GM18868 (cell line): ENCODE data around the gene ZCCHC10.
"Not testable (repeated sequence)": the region's sequence is repeated elsewhere in the genome, so short reads cannot be mapped to it uniquely, and the experiment has no call there.

Experiments used
- ATAC-seq: cut with Tn5 transposase; IDR thresholded peaks from one replicate; pipeline ENCODE4 v1.9.1; 2021; ENCODE audit warnings: mild to moderate bottlenecking, moderate library complexity; ENCODE audit not compliant: unreplicated experiment

ZCCHC10 gene

DNA sequence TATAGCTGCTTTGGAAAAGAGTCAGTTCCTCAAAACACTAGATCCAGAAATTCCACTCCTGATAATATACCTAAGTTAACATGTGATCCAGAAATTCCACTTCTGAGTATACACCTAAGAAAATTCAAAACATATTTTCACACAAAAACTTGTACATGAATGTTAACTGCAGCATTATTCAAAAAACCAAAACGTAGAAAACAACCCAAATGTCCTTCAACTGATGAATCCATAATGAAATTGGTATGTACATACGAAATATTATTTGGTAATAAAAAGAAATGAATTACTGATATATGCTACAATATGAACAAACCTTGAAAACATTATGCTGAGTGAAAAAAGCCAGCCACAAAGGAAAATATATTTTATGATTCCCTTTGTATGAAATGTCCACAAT lies 46.4 kb downstream of the ZCCHC10 start:
- no peak for ATAC-seq

DNA sequence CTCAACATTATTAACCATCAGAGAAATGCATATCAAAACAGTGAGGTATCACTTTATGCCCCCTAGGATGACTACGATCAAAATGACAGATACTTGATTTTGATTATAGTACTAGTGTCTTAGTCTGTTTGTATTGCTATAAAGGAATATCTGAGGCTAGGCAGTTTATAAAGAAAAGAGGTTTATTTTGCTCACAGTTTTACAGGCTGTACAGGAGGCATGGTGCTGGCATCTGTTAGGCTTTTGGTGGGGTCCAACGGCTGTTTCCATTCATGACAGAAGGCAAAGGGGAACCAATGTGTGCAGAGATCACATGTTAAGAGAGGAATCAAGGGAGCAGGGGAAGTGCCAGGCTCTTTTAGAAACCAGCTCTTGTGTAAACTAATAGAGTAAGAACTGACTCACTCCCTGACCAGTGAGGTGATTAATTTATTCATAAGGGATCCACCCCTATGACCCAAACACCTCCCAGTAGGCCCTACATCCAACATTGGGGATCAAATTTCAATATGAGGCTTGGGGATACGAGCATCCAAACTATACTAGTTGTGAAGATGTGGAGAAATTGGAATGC lies 46.9 kb downstream of the ZCCHC10 start:
- ATAC-seq: no peak

DNA sequence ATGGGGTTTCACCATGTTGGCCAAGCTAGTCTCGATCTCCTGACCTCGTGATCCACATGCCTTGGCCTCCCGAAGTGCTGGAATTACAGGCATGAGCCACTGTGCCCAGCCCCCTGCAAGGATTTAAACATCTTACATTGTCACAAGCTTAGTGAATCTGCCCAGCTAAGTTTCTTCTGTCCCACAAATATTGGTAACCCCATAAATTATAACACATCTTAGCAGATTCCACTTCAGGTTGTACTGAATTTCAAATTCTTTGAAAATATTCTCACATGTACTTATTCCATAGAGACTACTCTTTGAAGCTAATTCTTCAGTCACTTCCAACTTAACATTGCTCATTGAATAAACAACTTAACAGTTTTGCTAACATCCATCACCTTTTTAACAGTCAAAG lies 49.5 kb downstream of the ZCCHC10 start:
- no peak for ATAC-seq

DNA sequence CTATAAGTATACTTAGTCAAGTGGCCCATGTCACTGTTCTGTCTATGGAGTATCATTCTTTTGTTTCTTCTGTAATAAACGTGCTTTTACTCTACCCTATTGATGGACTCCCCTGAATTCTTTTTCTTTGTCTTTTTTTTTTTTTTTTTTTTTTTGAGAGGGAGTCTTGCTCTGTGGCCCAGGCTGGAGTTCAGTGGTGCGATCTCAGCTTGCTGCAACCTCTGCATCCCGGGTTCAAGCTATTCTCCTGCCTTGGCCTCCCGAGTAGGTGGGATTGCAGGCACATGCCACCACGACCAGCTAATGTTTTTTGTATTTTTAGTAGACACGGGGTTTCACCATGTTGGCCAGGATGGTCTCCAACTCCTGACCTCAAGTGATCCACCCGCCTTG lies 53.9 kb downstream of the ZCCHC10 start:
- not testable (repeated sequence) for ATAC-seq

DNA sequence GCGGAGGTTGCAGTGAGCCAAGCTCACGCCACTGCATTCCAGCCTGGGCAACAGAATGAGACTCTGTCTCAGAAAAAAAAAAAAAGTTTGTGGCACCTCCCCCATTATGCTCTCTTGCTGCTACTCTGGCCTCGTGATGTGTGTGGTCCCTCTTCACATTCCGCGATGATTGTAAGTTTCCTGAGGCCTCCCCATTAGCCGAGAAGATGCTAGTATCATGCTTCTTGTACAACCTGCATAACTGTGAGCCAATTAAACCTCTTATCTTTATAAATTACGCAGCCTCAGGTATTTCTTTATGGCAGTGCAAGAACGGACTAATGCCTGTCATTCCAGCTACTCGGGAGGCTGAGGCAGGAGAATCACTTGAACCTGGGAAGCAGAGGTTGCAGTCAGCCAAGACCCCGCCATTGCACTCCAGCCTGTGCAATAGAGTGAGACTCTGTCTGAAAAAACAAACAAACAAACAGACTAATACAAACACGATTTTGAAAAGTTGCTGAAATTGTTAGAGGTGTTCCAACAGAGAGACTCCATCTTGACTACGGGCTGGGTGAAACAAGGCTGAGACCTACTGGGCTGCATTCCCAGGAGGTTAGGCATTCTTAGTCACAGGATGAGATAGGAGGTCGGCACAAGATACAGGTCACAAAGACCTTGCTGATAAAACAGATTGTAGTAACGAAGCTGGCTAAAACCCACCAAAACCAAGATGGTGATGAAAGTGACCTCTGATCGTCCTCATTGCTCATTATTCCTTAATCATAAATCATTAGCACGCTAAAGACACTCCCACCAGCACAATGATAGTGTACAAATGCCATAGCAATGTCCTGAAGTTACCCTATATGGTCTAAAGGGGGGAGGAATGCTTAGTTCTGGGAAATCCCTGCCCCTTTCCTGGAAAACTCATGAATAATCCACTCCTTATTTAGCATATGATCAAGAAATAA lies 54.6 kb downstream of the ZCCHC10 start:
- no peak for ATAC-seq

DNA sequence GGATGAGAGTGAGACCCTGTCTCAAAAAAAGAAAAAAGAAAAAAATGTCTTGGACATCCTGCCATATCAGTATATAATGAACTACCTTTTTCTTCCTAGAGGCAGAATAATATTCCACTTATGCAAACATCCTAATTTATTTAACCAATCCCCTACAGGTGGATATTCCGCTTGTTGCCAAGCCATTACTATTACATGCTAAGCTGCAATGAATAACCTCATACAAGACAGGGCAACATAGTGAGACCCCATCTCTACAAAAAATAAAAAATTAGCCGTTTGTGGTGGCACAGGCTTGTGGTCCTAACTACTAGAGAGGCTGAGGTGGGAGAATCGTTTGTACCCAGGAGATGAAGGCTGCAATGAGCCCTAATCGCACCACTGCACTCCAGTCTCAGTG lies 61.2 kb downstream of the ZCCHC10 start:
- no peak for ATAC-seq

DNA sequence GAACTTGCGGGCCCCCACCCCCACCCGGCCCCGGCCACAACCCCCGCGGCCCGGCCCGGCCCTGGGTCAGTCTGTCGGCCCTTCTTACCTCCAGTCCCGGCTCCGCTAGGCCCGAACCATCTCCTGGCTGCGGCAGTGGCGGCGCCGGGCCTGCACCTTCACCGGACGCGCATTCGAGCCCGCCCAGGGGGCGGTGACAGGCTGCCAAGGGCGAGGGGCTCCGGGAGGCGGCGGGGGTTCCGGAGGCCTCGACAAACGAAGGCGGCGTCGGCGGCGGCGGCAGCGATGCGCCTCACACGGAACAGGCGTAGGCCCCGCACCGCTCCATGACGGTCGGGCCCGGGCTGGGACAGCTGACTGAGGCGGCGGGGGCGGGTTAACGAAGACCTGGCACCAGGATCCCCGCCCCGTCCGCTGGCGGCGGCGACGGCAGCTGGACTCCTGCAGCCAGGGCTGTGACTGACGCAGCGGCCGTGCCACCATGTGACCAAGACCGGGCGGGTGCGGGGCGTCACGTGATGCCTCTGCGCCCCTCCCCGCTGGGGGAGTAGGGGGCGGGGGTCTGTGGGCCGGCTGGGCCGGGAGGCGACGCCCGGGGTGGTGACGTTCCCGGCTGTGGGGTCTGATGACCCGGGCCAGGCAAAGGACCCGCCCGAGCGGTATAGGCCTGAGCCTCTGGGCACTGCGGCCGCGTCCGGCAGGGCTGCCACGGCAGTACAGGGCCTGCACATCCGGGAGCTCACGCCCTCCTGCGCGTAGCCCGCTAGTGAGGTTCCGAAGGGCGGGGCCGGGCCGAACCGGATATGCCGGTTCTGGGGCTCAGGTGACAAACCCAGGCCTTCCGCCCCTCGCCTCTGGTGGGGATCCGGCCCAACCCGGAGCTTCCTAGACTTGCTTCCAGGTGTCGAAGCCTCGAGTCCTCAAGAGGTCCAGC lies 62.9 kb downstream of the ZCCHC10 start, which contains the start of gene AFF4:
Gene AFF4 (minus strand): TSS at position 464 of the 934 bp plus-strand sequence. CDS start 26,445 bp downstream, outside the sequence.
- peak; percentile 94 for ATAC-seq

DNA sequence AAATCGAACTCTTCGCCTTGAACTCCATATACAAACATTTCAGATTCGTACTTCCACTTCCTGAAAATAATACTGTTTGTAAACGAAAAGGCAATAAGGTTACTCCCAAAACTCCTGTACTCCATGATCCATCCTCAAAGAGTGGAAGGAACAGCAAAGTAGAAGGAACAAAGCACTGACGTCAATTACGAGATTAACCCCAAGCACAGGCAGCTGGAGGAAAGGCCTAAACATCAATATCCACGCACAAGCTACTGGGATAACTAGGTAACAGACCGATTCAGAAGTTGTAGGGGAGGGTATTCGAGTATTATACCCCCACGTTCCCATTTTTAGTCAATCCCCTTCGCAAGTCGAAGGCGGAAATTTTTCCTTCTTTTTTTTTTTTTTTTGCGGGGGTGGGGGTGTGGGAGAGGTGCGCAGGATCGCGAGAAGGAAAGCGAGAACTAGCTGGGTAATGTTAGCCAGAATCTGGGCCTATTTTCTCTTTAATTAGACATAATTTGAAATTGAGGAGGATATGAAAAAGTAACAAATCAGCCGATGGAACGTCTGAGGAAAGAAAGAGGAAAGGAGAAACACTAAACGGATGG lies 63.8 kb downstream of the ZCCHC10 start:
- no peak for ATAC-seq

DNA sequence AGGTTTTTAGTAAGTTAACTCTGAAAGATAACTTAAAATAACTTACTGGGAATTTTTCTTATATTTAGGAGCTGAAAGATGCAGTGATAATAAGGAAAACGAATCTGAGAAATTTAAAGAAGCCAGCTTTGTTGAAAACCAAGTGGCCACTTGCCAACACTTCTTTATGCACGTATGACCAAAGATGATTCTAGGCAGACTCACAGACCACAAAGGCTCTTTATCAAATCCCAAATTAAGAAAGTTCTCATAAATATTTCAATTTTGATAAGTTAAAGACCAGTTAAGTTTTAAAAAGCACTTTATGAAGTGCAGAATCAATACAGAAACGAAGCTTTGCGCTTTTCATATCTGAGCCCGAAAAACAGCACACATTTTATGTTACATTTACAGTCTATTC lies 64.5 kb downstream of the ZCCHC10 start:
- ATAC-seq: no peak

DNA sequence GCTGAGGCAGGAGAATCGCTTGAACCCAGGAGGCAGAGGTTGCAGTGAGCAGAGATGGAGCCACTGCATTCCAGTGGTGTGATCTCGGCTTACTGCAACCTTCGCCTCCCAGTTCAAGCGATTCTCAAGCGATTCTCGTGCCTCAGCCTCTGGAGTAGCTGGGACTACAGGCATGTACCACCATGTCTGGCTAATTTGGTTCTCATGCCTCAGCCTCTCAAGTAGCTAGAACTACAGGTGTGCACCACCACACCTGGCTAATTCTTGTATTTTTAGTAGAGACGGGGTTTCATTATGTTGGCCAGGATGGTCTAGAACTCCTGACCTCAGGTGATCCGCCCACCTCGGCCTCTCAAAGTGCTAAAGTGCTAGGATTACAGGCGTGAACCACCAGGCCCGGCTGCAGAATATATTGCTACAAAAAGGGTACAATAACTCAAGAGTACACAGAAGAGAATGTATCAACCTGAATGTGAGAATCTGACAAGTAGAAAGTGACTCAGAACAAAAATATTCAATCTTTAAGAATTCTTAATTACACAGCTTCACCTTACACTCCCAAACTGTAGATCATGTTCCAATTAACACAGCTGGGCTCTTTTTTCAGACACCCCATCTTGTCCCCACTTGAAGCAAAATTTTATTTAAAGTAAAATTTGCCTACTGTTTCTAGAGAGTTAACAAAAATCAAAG lies 65.1 kb downstream of the ZCCHC10 start:
- ATAC-seq: not testable (repeated sequence)

DNA sequence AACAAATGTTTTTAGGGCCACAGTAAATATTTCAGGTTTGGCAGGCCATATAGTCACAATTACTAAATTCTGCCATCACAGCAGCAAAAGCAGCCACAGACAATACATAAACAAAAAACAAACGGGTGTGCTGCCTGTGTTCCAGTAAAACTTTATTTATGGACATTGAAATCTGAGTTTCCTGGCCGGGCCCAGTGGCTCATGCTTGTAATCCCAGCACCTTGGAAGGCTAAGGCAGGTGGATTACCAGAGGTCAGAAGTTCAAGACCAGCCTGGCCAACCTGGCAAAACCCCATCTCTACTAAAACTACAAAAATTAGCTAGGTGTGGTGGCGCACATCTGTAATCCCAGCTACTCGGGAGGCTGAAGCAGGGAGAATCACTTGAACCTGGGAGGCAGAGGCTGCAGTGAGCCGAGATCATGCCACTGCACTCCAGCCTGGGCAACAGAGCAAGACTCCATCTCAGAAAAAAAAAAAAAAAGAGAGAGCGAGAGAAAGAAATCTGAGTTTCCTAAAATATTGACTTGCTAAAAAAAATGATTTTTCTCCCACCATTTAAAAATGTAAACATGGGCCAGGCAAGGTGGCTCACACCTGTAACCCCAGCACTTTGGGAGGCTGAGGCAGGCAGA lies 70.1 kb downstream of the ZCCHC10 start:
- ATAC-seq: not testable (repeated sequence)

DNA sequence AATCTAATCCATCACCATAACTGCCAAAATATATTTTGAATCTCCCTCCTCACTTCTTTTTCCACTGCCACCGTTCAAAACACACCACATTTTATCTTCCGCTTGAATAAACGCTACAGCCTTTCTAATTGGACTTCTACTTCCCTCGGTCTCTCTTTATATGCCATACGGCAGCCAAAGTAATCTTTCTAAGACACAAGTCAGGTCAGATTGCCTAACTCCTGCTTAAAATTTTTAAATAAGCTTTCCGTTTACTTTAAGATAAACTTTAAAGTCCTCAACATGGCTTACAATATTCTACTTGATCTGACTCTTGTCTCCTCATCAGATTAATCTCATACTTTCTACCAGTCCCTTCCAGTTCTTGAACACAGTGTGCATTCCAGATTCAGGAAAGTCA lies 72.6 kb downstream of the ZCCHC10 start:
- no peak for ATAC-seq

DNA sequence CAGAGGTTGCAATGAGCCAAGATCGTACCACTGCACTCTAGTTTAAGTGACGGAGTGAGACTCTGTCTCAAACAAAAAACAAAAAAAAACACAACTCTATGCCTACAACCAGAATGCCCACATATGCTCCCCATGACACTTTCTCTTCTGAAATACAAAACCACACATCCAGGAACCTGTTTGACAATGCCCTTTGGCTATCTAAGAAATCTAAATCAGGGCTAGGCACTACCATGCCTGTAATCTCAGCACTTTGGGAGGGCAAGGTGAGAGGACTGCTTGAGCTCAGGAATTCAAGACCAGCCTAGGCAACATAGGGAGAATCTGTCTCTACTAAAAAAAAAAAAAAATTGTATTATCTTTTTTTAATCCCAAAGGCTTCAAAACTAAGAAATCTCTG lies 73.5 kb downstream of the ZCCHC10 start:
- no peak for ATAC-seq

DNA sequence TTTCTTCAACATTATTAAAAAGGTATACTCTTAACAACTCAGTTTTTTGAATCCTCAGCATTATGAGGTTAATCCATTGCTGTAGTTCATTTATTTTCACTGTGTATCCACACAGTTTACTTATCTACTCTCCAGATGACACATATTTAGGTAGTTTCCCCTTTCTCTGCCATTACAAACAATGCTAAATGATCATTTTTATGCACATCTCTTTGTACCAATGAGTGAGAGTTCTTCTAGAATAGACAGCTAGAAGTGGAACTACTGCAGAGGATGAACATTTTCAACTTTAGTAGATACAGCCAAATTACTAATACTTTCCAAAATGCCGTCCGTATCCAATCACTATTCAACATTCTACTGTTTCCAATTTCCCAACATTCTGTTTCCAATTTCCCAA lies 74.5 kb downstream of the ZCCHC10 start:
- no peak for ATAC-seq

DNA sequence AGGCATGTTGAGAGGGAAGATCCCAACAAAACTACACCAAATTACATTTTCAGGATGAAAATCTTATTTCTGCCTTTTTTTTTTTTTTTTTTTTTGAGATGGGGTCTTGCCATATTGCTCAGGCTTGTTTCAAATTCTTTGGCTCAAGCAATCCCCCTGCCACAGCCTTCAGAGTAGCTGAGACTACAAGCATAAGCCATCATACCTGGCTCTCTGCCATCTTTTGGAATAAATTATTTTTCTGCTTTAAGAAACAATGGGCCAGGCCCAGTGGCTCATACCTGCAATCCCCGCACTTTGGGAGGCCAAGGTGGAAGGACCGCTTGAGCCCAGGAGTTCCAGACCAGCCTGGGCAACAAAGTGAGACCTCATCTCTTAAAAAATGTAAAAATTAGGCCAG lies 77.2 kb downstream of the ZCCHC10 start:
- no peak for ATAC-seq

DNA sequence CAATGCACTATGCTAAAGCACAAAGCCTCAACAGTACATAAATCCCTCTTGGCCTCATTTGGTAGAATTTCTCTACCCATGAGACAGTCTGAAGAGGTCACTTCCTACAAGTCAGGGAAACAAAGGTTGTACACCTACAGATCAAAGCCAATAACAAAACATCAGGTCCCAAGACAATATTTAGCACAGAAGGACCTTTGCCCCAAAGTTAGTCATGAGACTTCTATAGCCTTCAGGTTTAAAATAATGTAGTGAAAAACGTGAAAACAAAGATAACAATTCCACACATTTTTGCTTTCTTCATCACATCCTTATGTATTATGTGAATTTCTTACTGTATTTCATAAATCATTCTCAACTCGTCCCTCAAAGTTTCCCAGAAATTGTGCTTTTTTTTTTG lies 78.7 kb downstream of the ZCCHC10 start:
- no peak for ATAC-seq
